ENCODE data around the gene IGSF9. TPM values are rescaled to one million over a fixed set of nuclear protein-coding genes. Genes with fewer than 3 reads are reported as not detected.

IGSF9 gene
- total and polyA plus RNA-seq, 10 of the 15 experiments (the other 5 are each of a cell fraction or from before 2014, with no cell fraction given) = 0.04 to 0.07 TPM; not detected in 8

- TF ChIP-seq IKZF1 (conservative IDR thresholded peaks at IDR 0.05) = peak; percentile 70
- no peak for TF ChIP-seq CEBPZ (IDR thresholded peaks at IDR 0.05; ENCODE audit: low read depth, low read length)
- peak; percentile 61 to 72; a peak in 3 of 4 replicates for TF ChIP-seq BHLHE40 (IDR thresholded peaks at IDR 0.05; ENCODE audit: borderline replicate concordance in 1 of 2, low read depth in 2 of 2, low read length in 1 of 2)
- no peak for TF ChIP-seq YBX1 (IDR thresholded peaks at IDR 0.05)
- peak; percentile 58 to 63 for TF ChIP-seq IKZF2 (IDR thresholded peaks at IDR 0.05)
- TF ChIP-seq ZNF384 (IDR thresholded peaks at IDR 0.05; ENCODE audit: borderline replicate concordance, low read depth, low read length) = peak; percentile 63; the same call in 1 of the 2 replicates
- peak; percentile 69; the same call in 1 of the 2 replicates for TF ChIP-seq RELB (IDR thresholded peaks at IDR 0.05; ENCODE audit: low read depth)
- no peak for TF ChIP-seq ZNF24 (IDR thresholded peaks at IDR 0.05)
- peak; percentile 25; the same call in 1 of the 2 replicates for TF ChIP-seq CREM (IDR thresholded peaks at IDR 0.05; ENCODE audit: low read depth)
- peak; percentile 39; the same call in 1 of the 2 replicates for TF ChIP-seq CBFB (IDR thresholded peaks at IDR 0.05; ENCODE audit: low read depth)
- no peak for TF ChIP-seq MAX (IDR thresholded peaks at IDR 0.05; ENCODE audit: low read depth, low read length)
- TF ChIP-seq RUNX3 (IDR thresholded peaks at IDR 0.05; ENCODE audit: low read length) = peak; percentile 92
- peak; percentile 68; the same call in 1 of the 2 replicates for TF ChIP-seq ATF7 (IDR thresholded peaks at IDR 0.05; ENCODE audit: low read depth)
- TF ChIP-seq ETV6 (conservative IDR thresholded peaks at IDR 0.05 in 1 of 2, IDR thresholded peaks at IDR 0.05 in 1 of 2; ENCODE audit: borderline replicate concordance in 1 of 2, low read depth in 1 of 2) = no peak
- peak; percentile 39; the same call in 1 of the 2 replicates for TF ChIP-seq DPF2 (IDR thresholded peaks at IDR 0.05)
- TF ChIP-seq SUPT20H (IDR thresholded peaks at IDR 0.05; ENCODE audit: borderline replicate concordance, control insufficient read depth, low read depth, low read length) = no peak
- peak; percentile 45; the same call in 1 of the 2 replicates for TF ChIP-seq FOXM1 (IDR thresholded peaks at IDR 0.05; ENCODE audit: low read depth, low read length)
- peak; percentile 67; the same call in 1 of the 2 replicates for TF ChIP-seq NFIC (IDR thresholded peaks at IDR 0.05; ENCODE audit: low read depth, low read length)
- TF ChIP-seq MXI1 (IDR thresholded peaks at IDR 0.05; ENCODE audit: low read depth, low read length) = no peak
- no peak for TF ChIP-seq IRF3 (IDR thresholded peaks at IDR 0.05)
- no peak for TF ChIP-seq ZSCAN29 (IDR thresholded peaks at IDR 0.05)
Observed at GRCh38 chr1:159927849-159928431, 17.5 kb downstream of the IGSF9 start (continued).
